Stimulated activated CD8-positive, alpha-beta memory T cell treated with anti-CD3 and anti-CD28 coated beads, Interleukin-15, amount 100 ng/mL, for 1 hour (primary cell): ENCODE data around the gene SCO2.
"Not testable (repeated sequence)": the region's sequence is repeated elsewhere in the genome, so short reads cannot be mapped to it uniquely, and the experiment has no call there.

ENCODE experiments used
- DNase-seq: peaks from one replicate; pipeline ENCODE4 v3.0.0-alpha.2; 2020; ENCODE audit warnings: low read depth

Gene SCO2

GRCh38 chr22:50550395-50550794, 25.0 kb upstream of the SCO2 start:
- DNase-seq = no peak

GRCh38 chr22:50548921-50549790, 23.8 kb upstream of the SCO2 start:
- no peak for DNase-seq

- DNase-seq = no peak
Measured at GRCh38 chr22:50548040-50548920, 22.9 kb upstream of the SCO2 start.

GRCh38 chr22:50547263-50547985, 22.0 kb upstream of the SCO2 start:
- no peak for DNase-seq

GRCh38 chr22:50546326-50547262, 21.2 kb upstream of the SCO2 start:
- no peak for DNase-seq

GRCh38 chr22:50545522-50546325, 20.3 kb upstream of the SCO2 start, which contains the start of gene KLHDC7B:
Gene KLHDC7B, plus strand, starts transcription at chr22:50545899. Its CDS starts 345 bp downstream, at chr22:50546244.
- DNase-seq = no peak

GRCh38 chr22:50544746-50545253, 19.4 kb upstream of the SCO2 start:
- no peak for DNase-seq

- DNase-seq = peak; percentile 67
Measured at GRCh38 chr22:50544078-50544745, 18.8 kb upstream of the SCO2 start.

GRCh38 chr22:50542416-50542927, 17.1 kb upstream of the SCO2 start:
- no peak for DNase-seq

- DNase-seq = not testable (repeated sequence)
Measured at GRCh38 chr22:50541667-50542026, 16.2 kb upstream of the SCO2 start.

GRCh38 chr22:50540381-50540780, 15.0 kb upstream of the SCO2 start:
- no peak for DNase-seq

- no peak for DNase-seq
Measured at GRCh38 chr22:50537765-50538164, 12.4 kb upstream of the SCO2 start.

- DNase-seq = no peak
Measured at GRCh38 chr22:50536226-50536625, 10.8 kb upstream of the SCO2 start.

GRCh38 chr22:50535113-50535512, 9.7 kb upstream of the SCO2 start:
- no peak for DNase-seq

GRCh38 chr22:50533856-50534711, 8.7 kb upstream of the SCO2 start:
- DNase-seq = not testable (repeated sequence)

- no peak for DNase-seq
Measured at GRCh38 chr22:50532824-50533796, 7.7 kb upstream of the SCO2 start.
